Nephron progenitor cell (in vitro differentiated cells): ENCODE data around the gene C2CD3.

Source experiments
- DNase-seq: peaks from one replicate; pipeline ENCODE4 v3.0.0; 2021
- H3K27ac Mint-ChIP-seq: 2 replicates; pipeline ENCODE4 v1.8.0; 2021; ENCODE audit warnings: mild to moderate bottlenecking, moderate library complexity, mixed read lengths
- H3K27me3 Mint-ChIP-seq: 2 replicates; pipeline ENCODE4 v1.8.0; 2021; ENCODE audit warnings: mild to moderate bottlenecking, low read depth, mixed read lengths; ENCODE audit not compliant: poor library complexity
- H3K36me3 Mint-ChIP-seq: 2 replicates; pipeline ENCODE4 v1.8.0; 2021; ENCODE audit warnings: low read depth, mixed read lengths
- H3K4me1 Mint-ChIP-seq: 2 replicates; pipeline ENCODE4 v1.8.0; 2021; ENCODE audit warnings: mixed read lengths
- H3K4me3 Mint-ChIP-seq: 2 replicates; pipeline ENCODE4 v1.8.0; 2021; ENCODE audit warnings: mild to moderate bottlenecking, moderate library complexity, mixed read lengths
- H3K9me3 Mint-ChIP-seq: 2 replicates; pipeline ENCODE4 v1.8.0; 2021; ENCODE audit warnings: mild to moderate bottlenecking, moderate library complexity, mixed read lengths
- CTCF ChIP-seq: fragments of 200-600 bp; sonication (generic); IDR thresholded peaks from 2 replicates; pipeline ENCODE4 v1.5.0; 2021; ENCODE audit warnings: antibody characterized with exemption

The C2CD3 gene

GRCh38 chr11:74185285-74185684 lies 14.5 kb upstream of the C2CD3 start:
- Mint-ChIP-seq H3K27ac (no peak overlapping the region), H3K27me3 (no peaks in the 10 kb centered on the region), H3K4me3 (no peak overlapping the region), H3K9me3 (peaks cover 2% of the 10 kb centered on the region), H3K36me3 (peaks cover 49% of the 10 kb centered on the region), H3K4me1 (no peaks in the 10 kb centered on the region)
- no peak for DNase-seq
- no peak for TF ChIP-seq CTCF

GRCh38 chr11:74182635-74183034 lies 11.8 kb upstream of the C2CD3 start:
- no peak overlapping the region for H3K4me3 Mint-ChIP-seq
- TF ChIP-seq CTCF: no peak
- H3K27me3 Mint-ChIP-seq: no peaks in the 10 kb centered on the region
- H3K4me1 Mint-ChIP-seq: no peaks in the 10 kb centered on the region
- no peak overlapping the region for H3K27ac Mint-ChIP-seq
- H3K9me3 Mint-ChIP-seq: no peaks in the 10 kb centered on the region
- peaks cover 31% of the 10 kb centered on the region for H3K36me3 Mint-ChIP-seq
- DNase-seq: no peak

- H3K4me1 Mint-ChIP-seq: peaks cover 2% of the 10 kb centered on the region
- no peak for TF ChIP-seq CTCF
- peaks cover 20% of the 10 kb centered on the region for H3K36me3 Mint-ChIP-seq
- DNase-seq: no peak
- H3K27me3 Mint-ChIP-seq: no peaks in the 10 kb centered on the region
- no peaks in the 10 kb centered on the region for H3K9me3 Mint-ChIP-seq
- no peak overlapping the region for H3K4me3 Mint-ChIP-seq
- H3K27ac Mint-ChIP-seq: no peak overlapping the region
Measured at GRCh38 chr11:74179234-74180052, 8.6 kb upstream of the C2CD3 start.

DNA sequence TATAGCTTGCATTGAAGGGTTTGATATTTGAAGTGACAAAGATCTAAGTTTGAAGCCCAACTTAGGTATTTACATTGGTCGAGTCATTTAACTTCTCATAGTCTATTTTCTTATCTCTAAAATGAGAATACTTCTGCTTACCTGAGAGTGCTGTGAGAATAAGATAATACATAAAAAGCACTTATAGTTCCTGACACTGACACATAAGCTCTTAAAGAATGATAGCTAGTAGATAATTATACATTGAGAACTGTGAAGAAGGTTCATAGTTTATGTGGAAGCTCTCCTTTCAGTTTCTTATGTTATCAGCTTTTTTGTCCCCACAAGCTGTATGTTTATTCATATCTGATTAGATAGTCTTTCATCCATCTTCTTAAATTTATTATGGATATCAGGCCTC lies 5.1 kb upstream of the C2CD3 start:
- TF ChIP-seq CTCF: no peak
- DNase-seq: no peak
- H3K4me3 Mint-ChIP-seq: no peak overlapping the region
- H3K9me3 Mint-ChIP-seq: no peaks in the 10 kb centered on the region
- H3K27ac Mint-ChIP-seq: no peak overlapping the region
- peaks cover 10% of the 10 kb centered on the region for H3K4me1 Mint-ChIP-seq
- peaks cover 14% of the 10 kb centered on the region for H3K36me3 Mint-ChIP-seq
- H3K27me3 Mint-ChIP-seq: no peaks in the 10 kb centered on the region

GRCh38 chr11:74171997-74172396 lies 1.2 kb upstream of the C2CD3 start:
- Mint-ChIP-seq H3K4me1 (peaks cover 10% of the 10 kb centered on the region), H3K9me3 (no peaks in the 10 kb centered on the region), H3K36me3 (peaks cover 17% of the 10 kb centered on the region), H3K4me3 (no peak overlapping the region), H3K27ac (no peak overlapping the region), H3K27me3 (no peaks in the 10 kb centered on the region)
- no peak for DNase-seq
- TF ChIP-seq CTCF: no peak

GRCh38 chr11:74171630-74171968 lies 797 bp upstream of the C2CD3 start:
- H3K27ac Mint-ChIP-seq: no peak overlapping the region
- TF ChIP-seq CTCF: no peak
- no peaks in the 10 kb centered on the region for H3K27me3 Mint-ChIP-seq
- peaks cover 10% of the 10 kb centered on the region for H3K4me1 Mint-ChIP-seq
- no peaks in the 10 kb centered on the region for H3K9me3 Mint-ChIP-seq
- DNase-seq: no peak
- H3K36me3 Mint-ChIP-seq: peaks cover 20% of the 10 kb centered on the region
- no peak overlapping the region for H3K4me3 Mint-ChIP-seq
